Endothelial cell of umbilical vein (primary cell): ENCODE data around the gene TTC22. TPM values are rescaled to one million over a fixed set of nuclear protein-coding genes. Genes with fewer than 3 reads are reported as not detected.

ENCODE experiments used
- BruUV-seq: library from RNA; stranded (reverse); fragments of 400-500 nt; replicated peaks from 2 replicates; lab custom pipeline; 2021; lab: Mats Ljungman, UMichigan
- CTCF ChIA-PET: fragments of 300-600, 350-600 bp; sonication (Branson Sonifier 250); formaldehyde crosslinking; loops from one replicate; lab custom pipeline; 2021; ENCODE audit warnings: antibody characterized with exemption, inconsistent platforms; lab: Charles Lee
- POLR2A ChIA-PET: fragments of 300-600, 350-600 bp; sonication (Branson Sonifier 250); formaldehyde crosslinking; loops from one replicate; lab custom pipeline; 2021; ENCODE audit warnings: antibody characterized with exemption, inconsistent platforms; lab: Charles Lee
- DNase-seq: peaks from one replicate; pipeline ENCODE4 v3.0.0-alpha.2; 2011; ENCODE audit warnings: low read depth, low spot score
- FAIRE-seq: peaks from 2 replicates; lab custom pipeline; 2011; peaks lifted over from hg19 to GRCh38; lab: Jason Lieb, UNC
- H2AFZ ChIP-seq: 2 replicates; pipeline ENCODE4 v1.6.0; 2012; ENCODE audit warnings: low read depth, low read length, control low read depth, inconsistent platforms
- H3K27ac ChIP-seq: 2 replicates; pipeline ENCODE4 v1.5.1; 2011; ENCODE audit warnings: low read depth, mild to moderate bottlenecking, control low read depth, low read length, moderate library complexity; ENCODE audit not compliant: insufficient read depth
- H3K27me3 ChIP-seq, 2 experiments: 2 replicates each; pipeline versions ENCODE4 v1.6.0 to v1.6.1; 2011; ENCODE audit warnings: low read length in 2 of 2, mixed read lengths in 1 of 2; ENCODE audit not compliant: control insufficient read depth in 2 of 2, insufficient read depth in 2 of 2
- H3K36me3 ChIP-seq, 2 experiments: 2 replicates in 1 of 2; 3 replicates in 1 of 2; pipeline ENCODE4 v1.5.1; 2011; ENCODE audit warnings: low read length in 2 of 2, mild to moderate bottlenecking in 1 of 2, moderate library complexity in 1 of 2; ENCODE audit not compliant: control insufficient read depth in 2 of 2, insufficient read depth in 2 of 2; ENCODE audit errors: extremely low read depth in 1 of 2
- H3K4me1 ChIP-seq: 3 replicates; pipeline ENCODE4 v1.5.1; 2011; ENCODE audit warnings: mild to moderate bottlenecking, low read length; ENCODE audit not compliant: control insufficient read depth, insufficient read depth; ENCODE audit errors: extremely low read depth
- H3K4me2 ChIP-seq: 2 replicates; pipeline ENCODE4 v1.6.1; 2011; ENCODE audit warnings: low read length, control low read depth, mixed read lengths; ENCODE audit not compliant: insufficient read depth
- H3K4me3 ChIP-seq, 3 experiments: fragments of 200-600 bp in 1 of 3; sonication (generic), shearing (Covaris generic) in 1 of 3; replicated peaks in 1 of 3; 2 replicates each; pipeline ENCODE4 v1.5.1; 2011 to 2016; ENCODE audit warnings: control low read depth in 3 of 3, low read length in 3 of 3, mild to moderate bottlenecking in 2 of 3, inconsistent platforms in 1 of 3, low read depth in 1 of 3, moderate library complexity in 1 of 3; ENCODE audit not compliant: insufficient read depth in 1 of 3
- H3K79me2 ChIP-seq: 2 replicates; pipeline ENCODE4 v1.6.0; 2012; ENCODE audit warnings: low read length, inconsistent platforms; ENCODE audit not compliant: control insufficient read depth, insufficient read depth
- H3K9ac ChIP-seq: replicated peaks from 2 replicates; pipeline ENCODE3; 2011; ENCODE audit warnings: low read length, control low read depth; ENCODE audit not compliant: insufficient read depth; ENCODE audit errors: extremely low read depth
- H3K9me1 ChIP-seq: replicated peaks from 3 replicates; pipeline ENCODE4 v1.6.0; 2011; ENCODE audit warnings: mild to moderate bottlenecking, low read length; ENCODE audit not compliant: control insufficient read depth, insufficient read depth; ENCODE audit errors: extremely low read depth
- H3K9me3 ChIP-seq: replicated peaks from 2 replicates; pipeline ENCODE4 v1.5.1; 2012; ENCODE audit warnings: low read length, inconsistent platforms; ENCODE audit not compliant: control insufficient read depth, insufficient read depth
- H4K20me1 ChIP-seq: replicated peaks from 2 replicates; pipeline ENCODE3; 2011; ENCODE audit warnings: mild to moderate bottlenecking, low read length; ENCODE audit not compliant: control insufficient read depth, insufficient read depth; ENCODE audit errors: extremely low read depth
- EZH2 ChIP-seq: IDR thresholded peaks from 2 replicates; pipeline ENCODE4 v1.6.1; 2012; ENCODE audit warnings: borderline replicate concordance, low read depth, mild to moderate bottlenecking, moderate library complexity, low read length, inconsistent platforms; ENCODE audit not compliant: severe bottlenecking
- FOS ChIP-seq: IDR thresholded peaks from 2 replicates; pipeline ENCODE4 v1.6.1; 2011; ENCODE audit warnings: mild to moderate bottlenecking, low read length, moderate library complexity, borderline replicate concordance; ENCODE audit not compliant: insufficient read depth
- GATA2 ChIP-seq: IDR thresholded peaks from 2 replicates; pipeline ENCODE4 v1.7.0; 2011; ENCODE audit warnings: low read depth, mild to moderate bottlenecking, moderate library complexity, mixed read lengths, low read length; ENCODE audit not compliant: insufficient read length, insufficient read depth
- JUN ChIP-seq: IDR thresholded peaks from 2 replicates; pipeline ENCODE4 v1.6.1; 2011; ENCODE audit warnings: borderline replicate concordance, low read depth; ENCODE audit not compliant: insufficient read length, insufficient read depth
- MYC ChIP-seq: IDR thresholded peaks from one replicate; pipeline ENCODE4 v1.6.1; 2011; ENCODE audit warnings: mild to moderate bottlenecking, low read depth, low read length
- POLR2A ChIP-seq: IDR thresholded peaks from 2 replicates; pipeline ENCODE4 v1.6.1; 2012; ENCODE audit warnings: low read depth, mild to moderate bottlenecking, control low read depth, low read length
- POLR2AphosphoS5 ChIP-seq: IDR thresholded peaks from 2 replicates; pipeline ENCODE4 v1.6.1; 2012; ENCODE audit warnings: low read depth, mild to moderate bottlenecking, control low read depth, low read length, moderate library complexity; ENCODE audit not compliant: insufficient read depth
- dilution Hi-C: fragments of 300-500 bp; cut with MboI; formaldehyde crosslinking; loops from one replicate; pipeline ENCODE4 v1.15.0; 2019; ENCODE audit warnings: low sequenced_read_pairs; ENCODE audit not compliant: extremely low pct_ligation_motif_present
- intact Hi-C: fragments of 100-400 bp; cut with micrococcal nuclease; formaldehyde crosslinking; loops from one replicate; pipeline ENCODE4 v1.10.0; 2022
- polyA plus RNA-seq, 4 experiments: library from polyadenylated mRNA; depleted of rRNA in 3 of 4; stranded (reverse) in 3 of 4; unstranded in 1 of 4; fragments of >200 nt; gene quantifications; 2 replicates each; pipeline versions ENCODE4 v1.2.1 to v1.2.3, GENCODE V29; 2011 to 2012; ENCODE audit warnings: missing spikeins in 1 of 4
- total RNA-seq: library from RNA; stranded (reverse); gene quantifications from 2 replicates; pipeline ENCODE4 v1.2.3, GENCODE V29; 2021
- TF ChIP-seq, protein P1 (sequence below): IDR thresholded peaks from 2 replicates; pipeline ENCODE4 v1.6.1; 2011; ENCODE audit not compliant: insufficient read depth, insufficient read length
- TF ChIP-seq, protein P2 (sequence below), 2 donors: IDR thresholded peaks; 1 replicate in 1 of 2; 2 replicates in 1 of 2; pipeline ENCODE4 v1.5.1; 2011; ENCODE audit warnings: low read length in 2 of 2, mild to moderate bottlenecking in 2 of 2, moderate library complexity in 2 of 2, control low read depth in 1 of 2, inconsistent platforms in 1 of 2, low read depth in 1 of 2; ENCODE audit not compliant: insufficient read depth in 1 of 2; ENCODE audit errors: extremely low read depth in 1 of 2

The TTC22 gene
- total and polyA plus RNA-seq, 2 donors (not counting 3 experiments of a cell fraction or from before 2014, with no cell fraction given): not detected

- Histone ChIP-seq H4K20me1 (no peaks in the 10 kb centered on the region), H3K27ac (no peak overlapping the region), H3K4me3 (no peak overlapping the region), H3K9me1 (no peaks in the 10 kb centered on the region), H3K79me2 (no peaks in the 10 kb centered on the region), H3K4me2 (no peak overlapping the region), H3K9ac (no peak overlapping the region), H3K27me3 (peaks cover 28 to 31% of the 10 kb centered on the region in 2 experiments), H3K36me3 (no peaks in the 10 kb centered on the region), H3K4me1 (no peaks in the 10 kb centered on the region), H3K9me3 (no peaks in the 10 kb centered on the region), H2AFZ (no peak overlapping the region)
- BruUV-seq: no TSS peak
- dilution Hi-C loops: no loop called here
- FAIRE-seq (no peak), DNase-seq (no peak)
- POLR2A ChIA-PET: no interaction called here
- intact Hi-C loops: no loop called here
- TF ChIP-seq FOS (no peak), POLR2A (no peak), MYC (no peak), GATA2 (no peak), EZH2 (no peak), POLR2AphosphoS5 (no peak), JUN (no peak)
- TF ChIP-seq, protein P1, sequence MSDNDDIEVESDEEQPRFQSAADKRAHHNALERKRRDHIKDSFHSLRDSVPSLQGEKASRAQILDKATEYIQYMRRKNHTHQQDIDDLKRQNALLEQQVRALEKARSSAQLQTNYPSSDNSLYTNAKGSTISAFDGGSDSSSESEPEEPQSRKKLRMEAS: no peak
- TF ChIP-seq, protein P2, sequence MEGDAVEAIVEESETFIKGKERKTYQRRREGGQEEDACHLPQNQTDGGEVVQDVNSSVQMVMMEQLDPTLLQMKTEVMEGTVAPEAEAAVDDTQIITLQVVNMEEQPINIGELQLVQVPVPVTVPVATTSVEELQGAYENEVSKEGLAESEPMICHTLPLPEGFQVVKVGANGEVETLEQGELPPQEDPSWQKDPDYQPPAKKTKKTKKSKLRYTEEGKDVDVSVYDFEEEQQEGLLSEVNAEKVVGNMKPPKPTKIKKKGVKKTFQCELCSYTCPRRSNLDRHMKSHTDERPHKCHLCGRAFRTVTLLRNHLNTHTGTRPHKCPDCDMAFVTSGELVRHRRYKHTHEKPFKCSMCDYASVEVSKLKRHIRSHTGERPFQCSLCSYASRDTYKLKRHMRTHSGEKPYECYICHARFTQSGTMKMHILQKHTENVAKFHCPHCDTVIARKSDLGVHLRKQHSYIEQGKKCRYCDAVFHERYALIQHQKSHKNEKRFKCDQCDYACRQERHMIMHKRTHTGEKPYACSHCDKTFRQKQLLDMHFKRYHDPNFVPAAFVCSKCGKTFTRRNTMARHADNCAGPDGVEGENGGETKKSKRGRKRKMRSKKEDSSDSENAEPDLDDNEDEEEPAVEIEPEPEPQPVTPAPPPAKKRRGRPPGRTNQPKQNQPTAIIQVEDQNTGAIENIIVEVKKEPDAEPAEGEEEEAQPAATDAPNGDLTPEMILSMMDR (IDR thresholded peaks at IDR 0.05; ENCODE audit: extremely low read depth in 1 of 2, insufficient read depth in 1 of 2, low read depth in 1 of 2, low read length in 2 of 2): no peak
- CTCF ChIA-PET: interaction anchor here (1.0 kb wide), 1 partner anchor 11 kb away, joined by 3 read pairs; no protein-coding TSS in a partner anchor
Observed at GRCh38 chr1:54798769-54799641, 2.1 kb downstream of the TTC22 start.
